Suprapubic skin (tissue), 4 donors: ENCODE data around the gene MYH15. TPM values are rescaled to one million over a fixed set of nuclear protein-coding genes. Genes with fewer than 3 reads are reported as not detected.

Source experiments
- DNase-seq, 2 donors: peaks; one replicate each; pipeline ENCODE4 v3.0.0-alpha.2; 2019; ENCODE audit warnings: low spot score in 2 of 2
- H3K27ac ChIP-seq: fragments of 200-600 bp; sonication (generic); one replicate; pipeline ENCODE4 v1.5.1; 2019
- H3K27me3 ChIP-seq: fragments of 200-600 bp; sonication (generic); one replicate; pipeline ENCODE4 v1.5.1; 2019
- H3K36me3 ChIP-seq: fragments of 200-600 bp; sonication (generic); one replicate; pipeline ENCODE4 v1.5.1; 2019
- H3K4me1 ChIP-seq: fragments of 200-600 bp; sonication (generic); one replicate; pipeline ENCODE4 v1.5.1; 2019
- H3K4me3 ChIP-seq: fragments of 200-600 bp; sonication (generic); one replicate; pipeline ENCODE4 v1.5.1; 2019; ENCODE audit warnings: mild to moderate bottlenecking
- H3K9me3 ChIP-seq: fragments of 200-600 bp; sonication (generic); one replicate; pipeline ENCODE4 v1.5.1; 2019
- EP300 ChIP-seq: sonication (generic); formaldehyde crosslinking; IDR thresholded peaks from one replicate; pipeline ENCODE4 v1.6.1; 2017; ENCODE audit warnings: antibody characterized with exemption
- POLR2A ChIP-seq, 2 donors: fragments of 450-650 bp; IDR thresholded peaks; one replicate each; pipeline ENCODE4 v1.6.1; 2017; ENCODE audit warnings: antibody characterized with exemption in 2 of 2, mild to moderate bottlenecking in 2 of 2, moderate library complexity in 2 of 2
- POLR2AphosphoS5 ChIP-seq, 3 donors: sonication (generic); formaldehyde crosslinking; IDR thresholded peaks; one replicate each; pipeline ENCODE4 v1.6.1; 2017; ENCODE audit warnings: antibody characterized with exemption in 3 of 3
- WGBS: methylation state at CpG from one replicate; pipeline ENCODE4 v1.1.5; 2018; 5-methylcytosine and 5-hydroxymethylcytosine counted together
- total RNA-seq, 4 donors: library from RNA; depleted of rRNA; stranded (reverse); fragments of >200 nt; gene quantifications; one replicate each; pipeline ENCODE4 v1.1.0, GENCODE V29; 2016
- TF ChIP-seq, protein P1 (sequence below), 2 donors: fragments of 200-600 bp in 1 of 2; fragments of 450-650 bp in 1 of 2; sonication (generic) in 1 of 2; IDR thresholded peaks; one replicate each; pipeline ENCODE4 v1.5.1; 2016 to 2019; ENCODE audit warnings: antibody characterized with exemption in 2 of 2, mild to moderate bottlenecking in 1 of 2, moderate library complexity in 1 of 2

The MYH15 gene
- total RNA-seq, 4 donors from 2014 or later: 0.17 to 0.31 (median 0.30) TPM; not detected in 1

GRCh38 chr3:108378153-108378951, 132.0 kb downstream of the MYH15 start:
- TF ChIP-seq POLR2AphosphoS5 (IDR thresholded peaks at IDR 0.05): no peak
- TF ChIP-seq, protein P1, sequence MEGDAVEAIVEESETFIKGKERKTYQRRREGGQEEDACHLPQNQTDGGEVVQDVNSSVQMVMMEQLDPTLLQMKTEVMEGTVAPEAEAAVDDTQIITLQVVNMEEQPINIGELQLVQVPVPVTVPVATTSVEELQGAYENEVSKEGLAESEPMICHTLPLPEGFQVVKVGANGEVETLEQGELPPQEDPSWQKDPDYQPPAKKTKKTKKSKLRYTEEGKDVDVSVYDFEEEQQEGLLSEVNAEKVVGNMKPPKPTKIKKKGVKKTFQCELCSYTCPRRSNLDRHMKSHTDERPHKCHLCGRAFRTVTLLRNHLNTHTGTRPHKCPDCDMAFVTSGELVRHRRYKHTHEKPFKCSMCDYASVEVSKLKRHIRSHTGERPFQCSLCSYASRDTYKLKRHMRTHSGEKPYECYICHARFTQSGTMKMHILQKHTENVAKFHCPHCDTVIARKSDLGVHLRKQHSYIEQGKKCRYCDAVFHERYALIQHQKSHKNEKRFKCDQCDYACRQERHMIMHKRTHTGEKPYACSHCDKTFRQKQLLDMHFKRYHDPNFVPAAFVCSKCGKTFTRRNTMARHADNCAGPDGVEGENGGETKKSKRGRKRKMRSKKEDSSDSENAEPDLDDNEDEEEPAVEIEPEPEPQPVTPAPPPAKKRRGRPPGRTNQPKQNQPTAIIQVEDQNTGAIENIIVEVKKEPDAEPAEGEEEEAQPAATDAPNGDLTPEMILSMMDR (IDR thresholded peaks at IDR 0.05): no peak
- TF ChIP-seq POLR2A (IDR thresholded peaks at IDR 0.05): no peak
- no peak for TF ChIP-seq EP300
- Histone ChIP-seq H3K9me3 (no peaks in the 10 kb centered on the region), H3K4me3 (no peak overlapping the region), H3K4me1 (no peaks in the 10 kb centered on the region), H3K27ac (no peak overlapping the region), H3K27me3 (no peaks in the 10 kb centered on the region), H3K36me3 (no peaks in the 10 kb centered on the region)
- 95% methylated on average over 4 of the region's 4 CpGs for WGBS
- no peak for DNase-seq

DNA sequence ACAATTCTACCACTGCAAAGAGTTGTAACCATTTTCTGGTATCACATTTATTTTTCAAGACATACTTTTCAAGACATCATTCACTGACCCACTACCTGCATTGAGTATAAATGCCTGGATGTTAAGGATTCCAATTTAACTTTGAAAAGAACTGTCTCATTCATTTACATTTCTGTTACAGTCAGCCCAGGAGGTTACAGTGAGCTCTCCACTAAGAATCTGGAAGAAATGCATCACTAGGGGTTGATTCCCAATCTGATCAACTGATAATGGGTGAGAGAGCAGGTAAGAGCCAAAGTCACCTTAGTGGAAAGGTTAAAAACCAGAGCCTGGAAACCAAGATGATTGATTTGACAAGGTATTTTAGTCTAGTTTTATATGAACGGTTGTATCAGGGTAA, 133.0 kb downstream of the MYH15 start:
- H3K27ac ChIP-seq: no peak overlapping the region
- DNase-seq: no peak
- TF ChIP-seq POLR2AphosphoS5 (IDR thresholded peaks at IDR 0.05): no peak
- TF ChIP-seq EP300: no peak
- TF ChIP-seq POLR2A (IDR thresholded peaks at IDR 0.05): no peak
- TF ChIP-seq, protein P1 (IDR thresholded peaks at IDR 0.05): no peak
- no peaks in the 10 kb centered on the region for H3K4me1 ChIP-seq
- H3K9me3 ChIP-seq: no peaks in the 10 kb centered on the region
- H3K36me3 ChIP-seq: no peaks in the 10 kb centered on the region
- WGBS: 88% methylated on average over 1 of the region's 1 CpG
- no peaks in the 10 kb centered on the region for H3K27me3 ChIP-seq
- no peak overlapping the region for H3K4me3 ChIP-seq

GRCh38 chr3:108376026-108376425, 134.4 kb downstream of the MYH15 start:
- TF ChIP-seq EP300 (no peak), POLR2AphosphoS5 (IDR thresholded peaks at IDR 0.05) (no peak), POLR2A (IDR thresholded peaks at IDR 0.05) (no peak)
- TF ChIP-seq, protein P1 (IDR thresholded peaks at IDR 0.05): no peak
- DNase-seq: no peak
- no peaks in the 10 kb centered on the region for H3K27me3 ChIP-seq
- 50% methylated on average over 1 of the region's 1 CpG for WGBS
- no peaks in the 10 kb centered on the region for H3K4me1 ChIP-seq
- no peak overlapping the region for H3K27ac ChIP-seq
- no peaks in the 10 kb centered on the region for H3K36me3 ChIP-seq
- H3K9me3 ChIP-seq: no peaks in the 10 kb centered on the region
- no peak overlapping the region for H3K4me3 ChIP-seq

DNA sequence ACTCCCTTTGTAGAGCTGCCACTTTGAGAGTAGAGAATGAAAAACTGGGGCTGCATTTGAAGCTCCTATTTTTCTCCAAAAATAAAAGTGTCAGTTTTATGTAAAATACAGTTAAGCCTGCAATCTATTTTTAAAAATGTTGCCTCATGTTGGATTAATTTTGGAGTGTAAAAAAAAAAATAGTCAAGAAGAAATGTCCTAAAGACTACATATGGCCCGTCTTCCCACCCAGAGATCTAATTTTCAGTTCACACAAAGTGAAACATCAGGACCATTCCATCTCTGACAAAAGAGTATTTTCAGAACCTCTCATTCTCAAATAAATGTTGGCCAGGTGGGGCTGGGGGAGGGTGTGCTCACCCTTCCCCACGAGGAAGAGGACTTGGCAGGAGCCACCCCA, 151.4 kb downstream of the MYH15 start:
- WGBS: 65% methylated on average over 2 of the region's 2 CpGs
- no peak overlapping the region for H3K27ac ChIP-seq
- TF ChIP-seq POLR2A (IDR thresholded peaks at IDR 0.05) (no peak), POLR2AphosphoS5 (IDR thresholded peaks at IDR 0.05) (no peak), EP300 (no peak)
- TF ChIP-seq, protein P1 (IDR thresholded peaks at IDR 0.05): no peak

DNA sequence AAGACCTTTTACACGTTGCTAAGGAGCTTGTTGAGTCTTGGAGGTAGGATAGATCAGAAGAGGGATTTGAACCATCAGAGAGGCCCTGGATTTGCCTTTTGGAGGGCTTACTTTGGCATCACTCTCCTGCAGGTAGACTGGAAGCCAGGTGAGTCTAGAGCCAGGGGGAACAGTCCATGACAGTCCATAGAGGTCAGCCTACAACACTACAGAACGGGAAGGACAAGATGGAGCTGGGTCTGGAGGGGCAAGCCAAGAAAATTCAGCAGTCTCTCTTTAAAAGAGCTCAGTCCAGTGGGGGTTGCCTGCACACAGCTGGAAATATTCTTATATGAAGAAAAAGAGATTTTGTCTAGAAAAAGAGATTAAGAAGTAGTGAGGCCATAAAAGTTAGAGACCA, 153.4 kb downstream of the MYH15 start:
- Histone ChIP-seq H3K27me3 (no peaks in the 10 kb centered on the region), H3K27ac (no peak overlapping the region), H3K4me3 (no peak overlapping the region), H3K4me1 (no peaks in the 10 kb centered on the region), H3K9me3 (no peaks in the 10 kb centered on the region), H3K36me3 (no peaks in the 10 kb centered on the region)
- TF ChIP-seq POLR2AphosphoS5 (IDR thresholded peaks at IDR 0.05) (no peak), EP300 (no peak), POLR2A (IDR thresholded peaks at IDR 0.05) (no peak)
- TF ChIP-seq, protein P1 (IDR thresholded peaks at IDR 0.05): no peak
- no peak for DNase-seq
- 84% methylated on average over 2 of the region's 2 CpGs for WGBS

More for the DNA sequence above, 151.4 kb downstream of the MYH15 start:
- no peaks in the 10 kb centered on the region for H3K4me1 ChIP-seq
- H3K36me3 ChIP-seq: no peaks in the 10 kb centered on the region
- no peak for DNase-seq
- no peaks in the 10 kb centered on the region for H3K9me3 ChIP-seq
- H3K27me3 ChIP-seq: no peaks in the 10 kb centered on the region
- H3K4me3 ChIP-seq: no peak overlapping the region
